H9 (cell line): Measurements from ENCODE around the gene LKAAEAR1. TPM values are rescaled to one million over a fixed set of nuclear protein-coding genes. Genes with fewer than 3 reads are reported as not detected.
A peak's percentile ranks its signal among the peaks of the same experiment; 100 is the strongest.

Experiments used
- DNase-seq: peaks from one replicate; pipeline ENCODE4 v3.0.0-alpha.2; 2017
- H2AFZ ChIP-seq: one replicate; pipeline ENCODE4 v1.6.1; 2013; ENCODE audit warnings: mild to moderate bottlenecking, low read length, control low read depth, moderate library complexity
- H2AK5ac ChIP-seq: 2 replicates; pipeline ENCODE4 v1.6.1; 2013; ENCODE audit warnings: low read length, control low read depth, mixed read lengths; ENCODE audit not compliant: insufficient read length
- H2BK120ac ChIP-seq: one replicate; pipeline ENCODE4 v1.6.1; 2013; ENCODE audit warnings: low read depth, mild to moderate bottlenecking, low read length, control low read depth, inconsistent platforms; ENCODE audit not compliant: poor library complexity, severe bottlenecking
- H2BK12ac ChIP-seq: 2 replicates; pipeline ENCODE4 v1.6.1; 2013; ENCODE audit warnings: low read length, control low read depth, mixed read lengths, low read depth; ENCODE audit not compliant: insufficient read length
- H2BK15ac ChIP-seq: 2 replicates; pipeline ENCODE4 v1.6.1; 2013; ENCODE audit warnings: low read depth, low read length, control low read depth
- H2BK20ac ChIP-seq: one replicate; pipeline ENCODE4 v1.6.1; 2013; ENCODE audit warnings: low read depth, mild to moderate bottlenecking, low read length, control low read depth, inconsistent platforms; ENCODE audit not compliant: poor library complexity, severe bottlenecking
- H2BK5ac ChIP-seq: 2 replicates; pipeline ENCODE4 v1.6.1; 2013; ENCODE audit warnings: low read length, control low read depth, mixed read lengths; ENCODE audit not compliant: insufficient read length
- H3K14ac ChIP-seq: 2 replicates; pipeline ENCODE4 v1.6.1; 2013; ENCODE audit warnings: low read length, control low read depth; ENCODE audit not compliant: insufficient read depth
- H3K18ac ChIP-seq: 2 replicates; pipeline ENCODE4 v1.6.1; 2013; ENCODE audit warnings: low read depth, mild to moderate bottlenecking, mixed read lengths, low read length, control low read depth; ENCODE audit not compliant: insufficient read length
- H3K23ac ChIP-seq: 2 replicates; pipeline ENCODE4 v1.6.1; 2013; ENCODE audit warnings: low read length, control low read depth, mixed read lengths, low read depth; ENCODE audit not compliant: insufficient read length
- H3K23me2 ChIP-seq: 2 replicates; pipeline ENCODE4 v1.6.1; 2013; ENCODE audit warnings: low read depth, mild to moderate bottlenecking, mixed read lengths, low read length, control low read depth; ENCODE audit not compliant: insufficient read length, poor library complexity, severe bottlenecking
- H3K27ac ChIP-seq: 2 replicates; pipeline ENCODE4 v1.5.1; 2013; ENCODE audit warnings: low read length, control low read depth, mixed read lengths, low read depth; ENCODE audit not compliant: insufficient read length
- H3K27me3 ChIP-seq: 2 replicates; pipeline ENCODE4 v1.6.1; 2013; ENCODE audit warnings: low read length, control low read depth, inconsistent platforms; ENCODE audit not compliant: insufficient read depth
- H3K4ac ChIP-seq: 2 replicates; pipeline ENCODE4 v1.6.1; 2013; ENCODE audit warnings: low read depth, mild to moderate bottlenecking, control low read depth, inconsistent platforms, low read length, moderate library complexity
- H3K4me1 ChIP-seq: 2 replicates; pipeline ENCODE4 v1.6.1; 2013; ENCODE audit warnings: low read length, control low read depth, inconsistent platforms; ENCODE audit not compliant: insufficient read depth
- H3K4me2 ChIP-seq: 2 replicates; pipeline ENCODE4 v1.6.1; 2013; ENCODE audit warnings: low read length, control low read depth, mixed read lengths; ENCODE audit not compliant: insufficient read length, insufficient read depth
- H3K56ac ChIP-seq: 2 replicates; pipeline ENCODE4 v1.6.1; 2013; ENCODE audit warnings: low read depth, mild to moderate bottlenecking, mixed read lengths, low read length, control low read depth; ENCODE audit not compliant: insufficient read length
- H3K79me1 ChIP-seq: 2 replicates; pipeline ENCODE4 v1.6.1; 2013; ENCODE audit warnings: low read depth, mild to moderate bottlenecking, moderate library complexity, low read length, control low read depth, inconsistent platforms; ENCODE audit not compliant: insufficient read depth, poor library complexity, severe bottlenecking
- H3K79me2 ChIP-seq: 2 replicates; pipeline ENCODE4 v1.6.1; 2013; ENCODE audit warnings: low read length, control low read depth, inconsistent platforms; ENCODE audit not compliant: insufficient read depth
- H3K9ac ChIP-seq: 2 replicates; pipeline ENCODE4 v1.6.1; 2013; ENCODE audit warnings: low read length, control low read depth, mixed read lengths; ENCODE audit not compliant: insufficient read length; ENCODE audit errors: extremely low read depth
- H3K9me3 ChIP-seq: one replicate; pipeline ENCODE4 v1.6.1; 2013; ENCODE audit warnings: low read depth, low read length, inconsistent platforms; ENCODE audit not compliant: control insufficient read depth
- H3T11ph ChIP-seq: one replicate; pipeline ENCODE4 v1.6.1; 2013; ENCODE audit warnings: mild to moderate bottlenecking, low read length, control low read depth, inconsistent platforms
- H4K20me1 ChIP-seq: one replicate; pipeline ENCODE4 v1.6.1; 2013; ENCODE audit not compliant: control insufficient read depth, insufficient read length, insufficient read depth
- H4K5ac ChIP-seq: 2 replicates; pipeline ENCODE4 v1.6.1; 2013; ENCODE audit warnings: low read depth, mild to moderate bottlenecking, mixed read lengths, low read length, control low read depth; ENCODE audit not compliant: insufficient read length
- H4K8ac ChIP-seq: replicated peaks from 2 replicates; pipeline ENCODE4 v1.6.1; 2013; ENCODE audit warnings: low read length, control low read depth, mixed read lengths, low read depth; ENCODE audit not compliant: insufficient read length
- H4K91ac ChIP-seq: 2 replicates; pipeline ENCODE4 v1.6.1; 2013; ENCODE audit warnings: low read depth, mild to moderate bottlenecking, moderate library complexity, mixed read lengths, low read length, control low read depth; ENCODE audit not compliant: insufficient read length
- H3K27ac Mint-ChIP-seq, 3 experiments: 2 replicates in 2 of 3; 3 replicates in 1 of 3; pipeline ENCODE4 v1.8.0; 2020 to 2021; ENCODE audit warnings: mixed read lengths in 3 of 3, mild to moderate bottlenecking in 1 of 3, moderate library complexity in 1 of 3
- H3K27me3 Mint-ChIP-seq: 2 replicates; pipeline ENCODE4 v1.8.0; 2021; ENCODE audit warnings: low read depth, mild to moderate bottlenecking, moderate library complexity, mixed read lengths
- H3K36me3 Mint-ChIP-seq, 3 experiments: 2 replicates in 2 of 3; 3 replicates in 1 of 3; pipeline ENCODE4 v1.8.0; 2020 to 2021; ENCODE audit warnings: low read depth in 3 of 3, mixed read lengths in 3 of 3; ENCODE audit not compliant: insufficient read depth in 1 of 3
- H3K4me1 Mint-ChIP-seq, 2 experiments: 2 replicates each; pipeline ENCODE4 v1.8.0; 2020; ENCODE audit warnings: mixed read lengths in 2 of 2
- H3K4me3 Mint-ChIP-seq, 2 experiments: 2 replicates in 1 of 2; 3 replicates in 1 of 2; pipeline ENCODE4 v1.8.0; 2020 to 2021; ENCODE audit warnings: mild to moderate bottlenecking in 2 of 2, mixed read lengths in 2 of 2, moderate library complexity in 1 of 2
- H3K9me3 Mint-ChIP-seq, 2 experiments: 2 replicates in 1 of 2; 3 replicates in 1 of 2; pipeline ENCODE4 v1.8.0; 2020; ENCODE audit warnings: mild to moderate bottlenecking in 2 of 2, mixed read lengths in 2 of 2, moderate library complexity in 1 of 2
- CTCF ChIP-seq: fragments of 200-600 bp; sonication (generic); conservative IDR thresholded peaks from 3 replicates; pipeline ENCODE4 v1.8.0; 2021; ENCODE audit warnings: antibody characterized with exemption, mild to moderate bottlenecking
- WGBS: extraction: QIAGEN DNeasy Blood & Tissue Kit; methylation state at CpG from one replicate; pipeline ENCODE4 v1.1.7; 2013; ENCODE audit warnings: missing lambda C conversion rate, low lambda C conversion rate, mixed read lengths; ENCODE audit not compliant: insufficient read length; ENCODE audit errors: extremely low coverage; 5-methylcytosine and 5-hydroxymethylcytosine counted together
- total RNA-seq: library from RNA; stranded (reverse); gene quantifications from 2 replicates; pipeline ENCODE4 v1.2.1, GENCODE V29; 2021

The LKAAEAR1 gene
- total RNA-seq, 1 experiment from 2014 or later = 0.39 TPM

- H2BK20ac ChIP-seq = no peak overlapping the region
- H3K4me1 ChIP-seq = no peaks in the 10 kb centered on the region; the same call in 1 of the 2 replicates
- H4K5ac ChIP-seq = no peak overlapping the region
- H2BK15ac ChIP-seq = no peak overlapping the region
- H3K9me3 ChIP-seq = no peaks in the 10 kb centered on the region
- H3K27ac ChIP-seq = no peak overlapping the region
- no peak overlapping the region for H2AK5ac ChIP-seq
- no peaks in the 10 kb centered on the region for H3K79me1 ChIP-seq
- Mint-ChIP-seq H3K9me3 (peaks cover 5 to 7% of the 10 kb centered on the region in 2 experiments; a peak in 4 of 5 replicates), H3K27me3 (peaks cover 63% of the 10 kb centered on the region), H3K4me1 (peaks cover 31 to 44% of the 10 kb centered on the region in 2 experiments), H3K36me3 (no peaks in the 10 kb centered on the region; a peak in 1 of 7 replicates), H3K4me3 (peak overlapping the region; percentile 50 to 77), H3K27ac (no peak overlapping the region; a peak in 1 of 7 replicates)
- H3T11ph ChIP-seq = no peak overlapping the region
- H3K56ac ChIP-seq = no peak overlapping the region
- TF ChIP-seq CTCF = no peak
- no CpG with 5 or more reads among the region's 13 CpGs for WGBS
- no peak overlapping the region for H3K23ac ChIP-seq
- H3K4me2 ChIP-seq = peak overlapping the region; percentile 66
- H2BK12ac ChIP-seq = no peak overlapping the region
- H2BK120ac ChIP-seq = no peak overlapping the region
- H3K79me2 ChIP-seq = no peaks in the 10 kb centered on the region
- no peak for DNase-seq
- no peak overlapping the region for H3K4ac ChIP-seq
- H4K8ac ChIP-seq = no peak overlapping the region
- peaks cover 5% of the 10 kb centered on the region; the same call in 1 of the 2 replicates for H3K27me3 ChIP-seq
- H3K18ac ChIP-seq = no peak overlapping the region
- H2BK5ac ChIP-seq = no peak overlapping the region
- no peak overlapping the region for H2AFZ ChIP-seq
- H3K14ac ChIP-seq = no peak overlapping the region
- H4K20me1 ChIP-seq = no peaks in the 10 kb centered on the region
- no peak overlapping the region for H4K91ac ChIP-seq
- H3K9ac ChIP-seq = no peak overlapping the region
- peaks cover 20% of the 10 kb centered on the region for H3K23me2 ChIP-seq
Observed at GRCh38 chr20:64082820-64083377, 1.3 kb downstream of the LKAAEAR1 start.
